DMS114 treated with DMSO at 0.1 percent for 48 hours (cell line): ENCODE results near the gene SEMA3F.
A peak's percentile ranks its signal among the peaks of the same experiment; 100 is the strongest.
"Not testable (repeated sequence)": the region's sequence is repeated elsewhere in the genome, so short reads cannot be mapped to it uniquely, and the experiment has no call there.

Experiments used
- DNase-seq: peaks from one replicate; lab custom pipeline; 2025; ENCODE audit not compliant: unreplicated experiment; lab: John Stamatoyannopoulos, UW

The SEMA3F gene

DNA sequence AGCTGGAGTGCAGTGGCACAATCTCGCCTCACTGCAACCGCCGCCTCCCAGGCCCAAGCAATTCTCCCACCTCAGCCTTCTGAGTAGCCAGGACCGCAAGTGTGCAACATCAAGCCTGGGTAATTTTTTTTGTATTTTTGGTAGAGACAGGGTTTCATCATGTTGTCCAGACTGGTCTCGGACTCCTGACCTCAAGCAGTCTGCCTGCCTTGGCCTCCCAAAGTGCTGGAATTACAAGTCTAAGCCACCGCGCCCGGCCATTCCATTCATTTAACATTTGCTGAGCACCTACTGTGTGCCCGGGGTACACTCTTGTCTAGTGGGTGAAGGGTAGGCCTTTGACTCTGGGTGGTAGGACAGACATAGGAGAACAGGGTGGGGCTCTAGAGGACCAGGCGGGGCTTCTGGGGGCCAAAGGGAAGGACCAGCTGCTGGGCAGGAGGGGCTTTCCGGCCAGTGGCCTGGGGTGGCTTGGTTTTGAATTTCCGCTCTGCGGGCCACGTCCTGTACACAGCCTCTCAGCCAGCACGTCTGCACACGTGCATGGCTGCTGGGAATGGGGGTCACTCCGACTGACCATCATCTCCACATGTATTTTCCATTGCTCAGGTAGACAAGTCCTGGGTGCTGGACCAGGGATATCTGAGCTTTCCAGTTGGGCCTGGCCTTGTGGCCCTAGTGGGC is 52.4 kb downstream of the SEMA3F start:
- DNase-seq = no peak

GRCh38 chr3:50208677-50209344 is 53.7 kb downstream of the SEMA3F start:
- DNase-seq = no peak

GRCh38 chr3:50210176-50210509 is 55.0 kb downstream of the SEMA3F start:
- no peak for DNase-seq

DNA sequence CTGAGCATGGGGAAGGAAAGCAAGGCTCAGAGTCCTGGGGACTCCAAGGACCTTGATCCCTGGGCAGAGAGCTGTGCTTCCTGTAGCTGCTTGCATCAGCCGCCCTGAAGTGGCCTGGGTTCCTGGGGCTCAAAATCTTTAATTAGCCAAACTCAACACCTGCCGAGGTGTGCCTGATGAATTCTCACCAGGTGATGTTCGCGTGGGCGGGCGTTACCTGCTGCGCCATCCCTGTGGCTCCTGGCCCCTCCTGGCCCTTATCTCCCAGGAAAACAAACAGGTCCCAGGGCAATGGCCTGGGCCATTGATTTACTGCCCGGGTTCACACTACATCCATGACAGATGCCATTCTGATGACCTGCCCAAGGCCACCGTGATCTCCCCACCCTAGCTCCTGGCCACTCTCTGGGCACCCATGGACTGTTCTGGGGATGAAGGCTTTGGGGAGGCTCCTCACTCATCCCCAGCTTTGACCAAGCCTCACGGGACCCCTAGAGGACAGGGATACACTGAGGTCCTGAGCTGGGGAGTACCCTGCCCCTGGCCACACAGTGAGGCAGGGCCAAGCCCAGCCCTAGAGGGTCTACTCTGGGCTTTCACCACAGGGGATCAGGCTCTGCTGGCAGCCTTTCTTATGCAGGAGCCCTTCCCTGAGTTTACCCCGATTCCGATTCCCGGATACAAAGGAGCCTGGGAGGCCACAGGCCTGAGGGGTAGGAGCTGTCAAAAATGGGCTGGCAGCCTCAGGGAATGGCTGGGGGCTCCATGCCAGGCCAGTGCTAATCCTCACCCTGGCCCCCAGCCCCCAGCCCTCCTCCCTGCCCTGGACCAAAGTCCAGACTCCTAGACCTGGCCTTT is 55.6 kb downstream of the SEMA3F start:
- no peak for DNase-seq

DNA sequence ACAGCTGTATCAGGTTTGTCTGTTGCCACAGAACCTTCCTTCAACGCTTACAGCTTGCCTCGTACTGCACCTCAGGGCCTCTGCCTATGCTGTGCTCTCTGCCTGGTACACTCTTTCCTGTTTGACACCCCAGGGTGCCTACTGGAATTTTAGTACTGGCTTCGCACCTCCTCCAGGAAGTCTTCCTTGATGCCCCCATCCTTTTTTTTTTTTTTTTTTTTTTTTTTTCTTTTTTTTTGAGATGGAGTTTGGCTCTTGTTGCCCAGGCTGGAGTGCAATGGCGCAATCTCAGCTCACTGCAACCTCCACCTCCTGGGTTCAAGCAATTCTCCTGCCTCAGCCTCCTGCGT is 56.2 kb downstream of the SEMA3F start:
- not testable (repeated sequence) for DNase-seq

DNA sequence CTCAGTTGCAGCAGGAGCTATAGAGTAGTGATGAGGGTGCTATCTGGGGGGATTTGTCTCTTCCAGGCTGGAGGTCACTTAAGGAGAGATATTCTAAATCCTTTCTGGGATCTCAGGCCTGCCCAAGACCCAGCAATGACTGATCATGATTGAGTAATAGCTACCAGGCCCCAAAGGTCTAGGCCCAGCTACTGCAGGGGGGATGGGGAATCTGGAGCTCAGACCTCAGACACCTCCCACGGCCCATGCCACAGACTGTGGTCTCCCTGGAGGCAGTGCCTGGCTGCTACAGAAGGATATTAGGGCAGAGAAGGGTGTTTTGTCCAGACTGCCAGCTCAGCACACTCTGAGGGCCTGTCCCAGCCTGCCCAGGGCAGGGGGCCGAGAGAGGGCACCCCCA is 56.8 kb downstream of the SEMA3F start:
- no peak for DNase-seq

- DNase-seq = no peak
Observed at GRCh38 chr3:50212502-50212901, 57.4 kb downstream of the SEMA3F start.

DNA sequence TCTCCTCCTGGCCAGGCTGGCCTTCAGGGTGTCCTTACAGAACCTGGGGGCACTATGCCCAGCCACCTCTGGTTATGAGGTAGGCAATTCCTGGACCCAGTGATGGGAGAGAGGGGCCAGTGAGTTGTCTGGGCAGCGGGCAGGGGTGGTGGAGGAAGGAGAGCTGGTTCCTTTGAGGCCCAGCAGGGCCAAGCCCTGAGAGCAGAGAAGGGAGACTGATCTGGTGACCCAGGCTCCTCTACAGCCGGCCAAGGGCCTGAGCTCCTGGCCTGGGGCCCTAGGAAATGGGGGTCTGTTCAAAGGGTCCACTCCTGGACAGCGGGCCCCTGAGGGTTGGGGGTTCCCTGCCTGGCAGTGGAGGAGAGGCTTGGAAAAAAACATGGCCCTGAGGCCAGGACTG is 57.8 kb downstream of the SEMA3F start:
- no peak for DNase-seq

GRCh38 chr3:50213373-50213772 is 58.2 kb downstream of the SEMA3F start:
- no peak for DNase-seq

DNA sequence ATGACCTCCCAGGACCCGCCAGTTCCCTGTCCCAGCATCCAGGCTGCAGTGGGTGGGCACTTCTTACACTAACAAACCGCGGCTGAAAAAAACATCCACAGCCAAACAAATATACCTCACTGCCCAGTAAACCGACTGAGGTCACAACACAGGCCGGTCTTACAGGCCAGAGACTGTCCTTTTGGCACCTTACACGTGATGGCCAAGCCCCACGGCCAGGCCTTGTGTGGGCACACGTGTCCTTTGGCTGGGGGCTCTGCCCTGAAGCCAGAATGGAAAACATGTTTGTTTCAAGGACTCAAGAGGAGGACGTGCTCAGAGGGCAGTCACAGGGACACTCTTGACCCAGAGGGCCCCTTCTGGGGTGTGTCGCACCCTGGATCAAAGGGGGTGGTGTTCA is 59.7 kb downstream of the SEMA3F start:
- no peak for DNase-seq

GRCh38 chr3:50215529-50215928 is 60.4 kb downstream of the SEMA3F start:
- DNase-seq = no peak

DNA sequence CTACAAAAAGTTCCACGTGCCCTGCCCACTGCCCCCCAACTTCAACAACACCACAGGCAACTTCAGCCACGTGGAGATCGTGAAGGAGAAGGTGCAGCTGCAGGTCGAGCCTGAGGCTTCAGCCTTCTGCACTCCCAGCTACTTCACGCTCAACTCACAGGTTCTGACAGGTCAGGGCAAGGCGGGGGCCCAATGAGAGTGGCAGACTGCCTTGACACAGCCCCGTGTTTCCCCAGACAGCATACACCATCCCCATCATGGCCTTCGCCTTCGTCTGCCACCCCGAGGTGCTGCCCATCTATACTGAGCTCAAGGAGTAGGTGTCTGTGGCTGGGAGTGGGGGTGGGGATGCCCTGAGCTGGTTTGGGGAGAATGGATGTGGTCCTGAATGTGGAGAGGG is 62.6 kb downstream of the SEMA3F start:
- DNase-seq = no peak

GRCh38 chr3:50218448-50218847 is 63.3 kb downstream of the SEMA3F start:
- DNase-seq = no peak

- no peak for DNase-seq
Observed at GRCh38 chr3:50219285-50219684, 64.2 kb downstream of the SEMA3F start.

GRCh38 chr3:50220109-50220508 is 65.0 kb downstream of the SEMA3F start:
- no peak for DNase-seq

DNA sequence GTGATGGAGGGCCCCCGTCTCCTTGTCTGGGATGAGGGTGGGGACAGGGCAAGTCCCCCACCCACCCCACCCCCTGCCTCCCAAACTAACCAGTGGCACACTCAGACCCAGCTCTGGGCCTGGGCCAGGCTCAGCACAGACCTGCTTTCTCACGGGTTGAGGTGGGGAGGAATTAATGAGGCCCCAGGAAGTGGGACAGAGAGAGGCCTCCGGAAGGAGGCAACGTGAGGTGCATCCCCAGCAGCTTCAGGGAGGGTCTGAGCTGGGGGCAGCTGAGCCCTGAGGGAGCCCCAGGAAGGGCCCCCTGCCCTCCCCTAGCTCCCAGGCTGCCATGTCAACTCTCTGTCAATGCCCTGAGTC is 65.9 kb downstream of the SEMA3F start:
- DNase-seq = no peak

GRCh38 chr3:50221411-50222168 is 66.5 kb downstream of the SEMA3F start:
- no peak for DNase-seq

DNA sequence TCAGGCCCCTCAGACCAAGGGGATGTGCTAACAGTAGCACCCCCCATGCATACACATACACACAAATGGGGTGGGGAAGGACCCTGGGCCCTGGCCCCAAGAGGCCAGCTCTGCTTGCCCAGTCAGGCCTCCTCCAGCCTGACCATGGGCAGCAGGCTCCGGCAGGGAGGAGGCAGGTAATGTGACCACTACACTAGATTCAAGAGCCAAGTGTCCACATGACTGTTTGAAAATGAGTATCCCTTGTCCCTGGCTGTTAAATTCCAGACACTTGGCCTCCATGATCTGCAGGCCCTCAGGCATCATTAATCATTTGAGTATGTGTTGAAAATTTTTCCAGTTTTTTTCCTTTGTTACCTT is 67.0 kb downstream of the SEMA3F start:
- DNase-seq = no peak

DNA sequence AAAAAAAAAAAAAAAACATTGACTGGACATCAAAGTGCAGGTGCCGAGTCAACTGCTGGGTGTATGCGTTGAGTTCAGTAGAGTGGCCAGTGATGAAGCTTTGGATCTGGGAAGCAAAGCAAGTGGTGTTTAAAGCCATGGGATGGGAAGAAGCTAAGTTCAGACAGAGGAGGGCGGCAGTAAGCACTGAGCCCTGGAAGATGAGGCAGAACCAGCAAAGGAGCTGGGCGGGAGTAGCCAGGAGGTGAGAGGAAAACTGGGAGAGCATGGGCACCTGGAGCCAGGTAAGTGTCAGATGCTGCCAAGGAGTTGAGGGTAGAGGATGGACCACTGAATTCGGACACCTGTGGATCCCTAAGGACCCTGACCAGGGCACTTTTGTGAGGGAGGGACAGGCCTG is 69.5 kb downstream of the SEMA3F start:
- DNase-seq = no peak

- peak; percentile 24 for DNase-seq
Observed at GRCh38 chr3:50226888-50227389, 71.8 kb downstream of the SEMA3F start.

GRCh38 chr3:50227390-50228183 is 72.5 kb downstream of the SEMA3F start:
- peak; percentile 75 for DNase-seq
